NCI-H460 (cell line): ENCODE results near the gene FAF1. TPM values are rescaled to one million over a fixed set of nuclear protein-coding genes. Genes with fewer than 3 reads are reported as not detected.

ENCODE experiments used
- DNase-seq: peaks from one replicate; pipeline ENCODE4 v3.0.0-alpha.2; 2016; ENCODE audit warnings: low read depth; ENCODE audit errors: extremely low read depth
- total RNA-seq: library from RNA; depleted of rRNA; stranded (reverse); fragments of >200 nt; shearing (Covaris generic); gene quantifications from 2 replicates; pipeline ENCODE4 v1.2.3, GENCODE V29; 2014

The FAF1 gene
- total RNA-seq, 1 experiment from 2014 or later, result 65.7 TPM

- DNase-seq, result peak; percentile 61
These were observed 536.4 kb downstream of the FAF1 start for GRCh38 chr1:50423670-50424000.

- peak; percentile 77 for DNase-seq
These were observed 537.0 kb downstream of the FAF1 start, which contains the start of gene DMRTA2 for GRCh38 chr1:50422946-50423669. DMRTA2 (minus strand) TSS chr1:50423443; CDS start chr1:50421536, 1,907 bp downstream.

GRCh38 chr1:50422675-50422945, 537.5 kb downstream of the FAF1 start:
- DNase-seq, result peak; percentile 16

GRCh38 chr1:50421768-50422674, 538.0 kb downstream of the FAF1 start:
- no peak for DNase-seq

- no peak for DNase-seq
These were observed 538.7 kb downstream of the FAF1 start for GRCh38 chr1:50421366-50421748.

- DNase-seq, result no peak
These were observed 539.2 kb downstream of the FAF1 start for GRCh38 chr1:50420689-50421365.

GRCh38 chr1:50419907-50420677, 540.0 kb downstream of the FAF1 start:
- DNase-seq, result no peak

- no peak for DNase-seq
These were observed 540.7 kb downstream of the FAF1 start for GRCh38 chr1:50419192-50419906.

GRCh38 chr1:50418600-50419109, 541.4 kb downstream of the FAF1 start:
- DNase-seq, result no peak

GRCh38 chr1:50417946-50418599, 542.0 kb downstream of the FAF1 start:
- DNase-seq, result no peak

GRCh38 chr1:50417507-50417906, 542.6 kb downstream of the FAF1 start:
- no peak for DNase-seq

GRCh38 chr1:50416553-50417453, 543.3 kb downstream of the FAF1 start:
- no peak for DNase-seq

- no peak for DNase-seq
These were observed 543.9 kb downstream of the FAF1 start for GRCh38 chr1:50416150-50416527.

GRCh38 chr1:50415235-50416149, 544.6 kb downstream of the FAF1 start:
- DNase-seq, result no peak

GRCh38 chr1:50414853-50415234, 545.2 kb downstream of the FAF1 start:
- no peak for DNase-seq

- no peak for DNase-seq
These were observed 547.1 kb downstream of the FAF1 start for GRCh38 chr1:50412813-50413476.

GRCh38 chr1:50405814-50406213, 554.3 kb downstream of the FAF1 start:
- no peak for DNase-seq
